Astrocyte of the hippocampus (primary cell): ENCODE data around the gene KRT1.
"Not testable (repeated sequence)": the region's sequence is repeated elsewhere in the genome, so short reads cannot be mapped to it uniquely, and the experiment has no call there.

Experiments
- DNase-seq: peaks from one replicate; pipeline ENCODE4 v3.0.0; 2011; ENCODE audit warnings: low read depth, low spot score

KRT1 gene

GRCh38 chr12:52682938-52683574 lies 2.8 kb upstream of the KRT1 start:
- no peak for DNase-seq

- no peak for DNase-seq
Observed at GRCh38 chr12:52682381-52682660, 2.1 kb upstream of the KRT1 start.

- DNase-seq: no peak
Observed at GRCh38 chr12:52681526-52682380, 1.5 kb upstream of the KRT1 start.

GRCh38 chr12:52679875-52680274 lies 332 bp downstream of the KRT1 start:
- DNase-seq: no peak

GRCh38 chr12:52677671-52678070 lies 2.5 kb downstream of the KRT1 start:
- no peak for DNase-seq

GRCh38 chr12:52677126-52677525 lies 3.1 kb downstream of the KRT1 start:
- DNase-seq: no peak

GRCh38 chr12:52676163-52676562 lies 4.0 kb downstream of the KRT1 start:
- DNase-seq: no peak

- no peak for DNase-seq
Observed at GRCh38 chr12:52675301-52675701, 4.9 kb downstream of the KRT1 start.

GRCh38 chr12:52674433-52674775 lies 5.8 kb downstream of the KRT1 start:
- no peak for DNase-seq

GRCh38 chr12:52673713-52674432 lies 6.3 kb downstream of the KRT1 start:
- DNase-seq: no peak

GRCh38 chr12:52673217-52673616 lies 7.0 kb downstream of the KRT1 start:
- DNase-seq: no peak

GRCh38 chr12:52672321-52672933 lies 7.8 kb downstream of the KRT1 start:
- DNase-seq: no peak

GRCh38 chr12:52670961-52671360 lies 9.2 kb downstream of the KRT1 start:
- DNase-seq: no peak

GRCh38 chr12:52670506-52670905 lies 9.7 kb downstream of the KRT1 start:
- DNase-seq: no peak

- DNase-seq: not testable (repeated sequence)
Observed at GRCh38 chr12:52669941-52670340, 10.3 kb downstream of the KRT1 start.

- no peak for DNase-seq
Observed at GRCh38 chr12:52669426-52669825, 10.8 kb downstream of the KRT1 start.

GRCh38 chr12:52667931-52668330 lies 12.3 kb downstream of the KRT1 start:
- DNase-seq: no peak

GRCh38 chr12:52667509-52667908 lies 12.7 kb downstream of the KRT1 start:
- no peak for DNase-seq

GRCh38 chr12:52666471-52666870 lies 13.7 kb downstream of the KRT1 start:
- no peak for DNase-seq

- DNase-seq: no peak
Observed at GRCh38 chr12:52663420-52663819, 16.8 kb downstream of the KRT1 start.

- DNase-seq: no peak
Observed at GRCh38 chr12:52662918-52663229, 17.3 kb downstream of the KRT1 start.

- no peak for DNase-seq
Observed at GRCh38 chr12:52662093-52662917, 17.9 kb downstream of the KRT1 start.
